HepG2 (cell line): ENCODE measurements around the gene CYP2W1. TPM values are rescaled to one million over a fixed set of nuclear protein-coding genes. Genes with fewer than 3 reads are reported as not detected.
"Not testable (repeated sequence)": the region's sequence is repeated elsewhere in the genome, so short reads cannot be mapped to it uniquely, and the experiment has no call there.

Experiments
- ATAC-seq: fragments of 200-7000 bp; cut with Tn5 transposase; 3 replicates; pipeline ENCODE4 v1.9.1; 2020; ENCODE audit warnings: mild to moderate bottlenecking, moderate library complexity
- BruUV-seq: library from RNA; stranded (reverse); fragments of 400-500 nt; replicated peaks from 2 replicates; lab custom pipeline; 2021; lab: Mats Ljungman, UMichigan
- CTCF ChIA-PET: fragments of 300-600 bp; formaldehyde crosslinking; extraction: SDS; loops from one replicate; lab custom pipeline; 2021; ENCODE audit warnings: low total read pairs, inconsistent platforms, low intra/inter-chr PET ratio; lab: Yijun Ruan, JAX
- POLR2A ChIA-PET: fragments of 350-600 bp; sonication (Branson Sonifier 250); formaldehyde crosslinking; loops from one replicate; lab custom pipeline; 2020; ENCODE audit warnings: antibody characterized with exemption, inconsistent platforms; lab: Yijun Ruan, JAX
- DNase-seq: peaks from one replicate; pipeline ENCODE4 v3.0.0-alpha.2; 2015; ENCODE audit warnings: low spot score
- FAIRE-seq: peaks from 3 replicates; lab custom pipeline; 2011; peaks lifted over from hg19 to GRCh38; lab: Jason Lieb, UNC
- H2AFZ ChIP-seq: one replicate; pipeline ENCODE4 v1.6.1; 2011; ENCODE audit warnings: low read length, inconsistent platforms
- H3K27ac ChIP-seq: fragments of 300-600 bp; 3 replicates; pipeline ENCODE4 v1.8.0; 2011; ENCODE audit warnings: mixed run types, mild to moderate bottlenecking, mixed read lengths, low read length, inconsistent platforms; ENCODE audit not compliant: insufficient read depth; ENCODE audit errors: extremely low read length
- H3K27me3 ChIP-seq, 2 experiments: fragments of 200-600 bp in 1 of 2; 2 replicates in 1 of 2; 3 replicates in 1 of 2; pipeline versions ENCODE4 v1.6.0 to v1.8.0; 2011; ENCODE audit warnings: low read length in 2 of 2, mild to moderate bottlenecking in 2 of 2, moderate library complexity in 2 of 2, inconsistent platforms in 1 of 2; ENCODE audit not compliant: insufficient read depth in 2 of 2, control insufficient read depth in 1 of 2
- H3K36me3 ChIP-seq, 2 experiments: fragments of 200-600 bp in 1 of 2; replicated peaks in 1 of 2; 2 replicates in 1 of 2; 3 replicates in 1 of 2; pipeline versions ENCODE4 v1.5.1 to v1.8.0; 2011; ENCODE audit warnings: low read length in 2 of 2, inconsistent platforms in 1 of 2; ENCODE audit not compliant: insufficient read depth in 2 of 2, control insufficient read depth in 1 of 2
- H3K4me1 ChIP-seq: 2 replicates; pipeline ENCODE4 v1.5.1; 2012; ENCODE audit warnings: low read length, inconsistent platforms; ENCODE audit not compliant: insufficient read depth
- H3K4me2 ChIP-seq: 2 replicates; pipeline ENCODE4 v1.6.0; 2011; ENCODE audit warnings: low read depth, low read length, inconsistent platforms
- H3K4me3 ChIP-seq, 3 experiments: fragments of 200-600 bp in 1 of 3; sonication (generic), shearing (Covaris generic) in 1 of 3; replicated peaks in 1 of 3; 2 replicates each; pipeline ENCODE4 v1.5.1; 2011 to 2016; ENCODE audit warnings: low read length in 3 of 3, inconsistent platforms in 2 of 3, low read depth in 2 of 3, mild to moderate bottlenecking in 2 of 3, control low read depth in 1 of 3, mixed read lengths in 1 of 3; ENCODE audit not compliant: insufficient read depth in 1 of 3
- H3K79me2 ChIP-seq: one replicate; pipeline ENCODE4 v1.6.1; 2011; ENCODE audit warnings: low read length, inconsistent platforms; ENCODE audit not compliant: insufficient read depth
- H3K9ac ChIP-seq: 2 replicates; pipeline ENCODE4 v1.6.0; 2011; ENCODE audit warnings: mild to moderate bottlenecking, low read depth, low read length, inconsistent platforms; ENCODE audit not compliant: insufficient read depth
- H3K9me3 ChIP-seq: 2 replicates; pipeline ENCODE4 v1.5.1; 2012; ENCODE audit warnings: mild to moderate bottlenecking, low read length
- H4K20me1 ChIP-seq: 2 replicates; pipeline ENCODE4 v1.6.0; 2011; ENCODE audit warnings: inconsistent platforms, mild to moderate bottlenecking, low read length, moderate library complexity; ENCODE audit not compliant: insufficient read depth
- HNRNPL ChIP-seq: fragments of 200-400 bp; formaldehyde crosslinking; IDR thresholded peaks from 2 replicates; pipeline ENCODE4 v1.6.1; 2017; ENCODE audit warnings: mild to moderate bottlenecking, low read depth, low read length
- PPARG ChIP-seq: conservative IDR thresholded peaks from 2 replicates; pipeline ENCODE4 v1.6.1; 2016; ENCODE audit warnings: missing biosample characterization, missing genetic modification reagents
- SMC3 ChIP-seq: IDR thresholded peaks from 2 replicates; pipeline ENCODE4 v1.6.1; 2011; ENCODE audit warnings: low read length, improper control_type of control experiment
- WGBS: methylation state at CpG from one replicate; pipeline ENCODE4 v1.1.6; 2017; ENCODE audit warnings: low lambda C conversion rate; 5-methylcytosine and 5-hydroxymethylcytosine counted together
- in situ Hi-C: cut with HindIII; loops from 2 replicates; pipeline ENCODE4 v1.10.0; 2017; ENCODE audit warnings: low pct_unique_long_range_greater_than_20kb; ENCODE audit not compliant: extremely low pct_ligation_motif_present
- intact Hi-C: fragments of 100-400 bp; cut with micrococcal nuclease; formaldehyde crosslinking; loops from one replicate; pipeline ENCODE4 v1.10.0; 2022; ENCODE audit not compliant: unreplicated experiment
- polyA plus RNA-seq, 8 experiments: library from polyadenylated mRNA; depleted of rRNA in 3 of 8; stranded (reverse) in 7 of 8; unstranded in 1 of 8; fragments of >200 nt; fragmentation: Illumina TruSeq in 4 of 8; extraction: Trizol in 4 of 8; gene quantifications; 2 replicates each; pipeline versions ENCODE4 v1.2.1 to v1.2.3, GENCODE V29; 2011 to 2016; ENCODE audit warnings: low read depth in 4 of 8, missing spikeins in 1 of 8, mixed read lengths in 1 of 8; ENCODE audit not compliant: insufficient read depth in 1 of 8
- total RNA-seq, 5 experiments: library from RNA; depleted of rRNA; stranded (reverse); fragments of >200 nt; fragmentation: Illumina TruSeq; extraction: Trizol; gene quantifications; 2 replicates each; pipeline ENCODE4 v1.2.3, GENCODE V29; 2016; ENCODE audit warnings: low read depth in 1 of 5

Gene CYP2W1
- total and polyA plus RNA-seq, 2 of the 13 experiments (the other 11 are each of a cell fraction or from before 2014, with no cell fraction given): 19.5 to 31.7 TPM

GRCh38 chr7:1002445-1002844, 19.5 kb downstream of the CYP2W1 start:
- H2AFZ ChIP-seq, H3K4me1 ChIP-seq, H3K4me3 ChIP-seq, H3K79me2 ChIP-seq, H3K4me2 ChIP-seq, in situ Hi-C loops, ATAC-seq, BruUV-seq, H3K36me3 ChIP-seq, FAIRE-seq, CTCF ChIA-PET, intact Hi-C loops, H3K27ac ChIP-seq, H3K27me3 ChIP-seq, H3K9ac ChIP-seq, H3K9me3 ChIP-seq, DNase-seq, POLR2A ChIA-PET, H4K20me1 ChIP-seq: not testable (repeated sequence)
- peak; percentile 91 for TF ChIP-seq HNRNPL
- 100% methylated on average over 4 of the region's 7 CpGs for WGBS

GRCh38 chr7:1004018-1004852, 21.3 kb downstream of the CYP2W1 start:
- no peak overlapping the region for H3K4me2 ChIP-seq
- DNase-seq (no peak), ATAC-seq (peak; percentile 15; the same call in 2 of the 3 replicates), FAIRE-seq (no peak)
- H3K9ac ChIP-seq: no peak overlapping the region
- H3K4me3 ChIP-seq: no peak overlapping the region
- H3K36me3 ChIP-seq: peaks cover 1 to 6% of the 10 kb centered on the region in 2 experiments; a peak in 2 of 5 replicates
- no peaks in the 10 kb centered on the region for H3K79me2 ChIP-seq
- H3K27me3 ChIP-seq: no peaks in the 10 kb centered on the region
- TF ChIP-seq PPARG (CRISPR knock-in tag) (no peak), SMC3 (no peak)
- 94% methylated on average over 21 of the region's 32 CpGs for WGBS
- H3K9me3 ChIP-seq: no peaks in the 10 kb centered on the region
- ChIA-PET CTCF (no interaction called here), POLR2A (no interaction called here)
- in situ Hi-C loops: no loop called here
- no TSS peak for BruUV-seq
- no peak overlapping the region for H3K27ac ChIP-seq
- no peaks in the 10 kb centered on the region for H4K20me1 ChIP-seq
- intact Hi-C loops: no loop called here
- no peaks in the 10 kb centered on the region for H3K4me1 ChIP-seq
- H2AFZ ChIP-seq: no peak overlapping the region
